ENCODE results near the gene DRC3. TPM values are rescaled to one million over a fixed set of nuclear protein-coding genes. Genes with fewer than 3 reads are reported as not detected.

Gene DRC3
- total and polyA plus RNA-seq, 4 donors = 0.61 to 1.5 (median 1.1) TPM

DNA sequence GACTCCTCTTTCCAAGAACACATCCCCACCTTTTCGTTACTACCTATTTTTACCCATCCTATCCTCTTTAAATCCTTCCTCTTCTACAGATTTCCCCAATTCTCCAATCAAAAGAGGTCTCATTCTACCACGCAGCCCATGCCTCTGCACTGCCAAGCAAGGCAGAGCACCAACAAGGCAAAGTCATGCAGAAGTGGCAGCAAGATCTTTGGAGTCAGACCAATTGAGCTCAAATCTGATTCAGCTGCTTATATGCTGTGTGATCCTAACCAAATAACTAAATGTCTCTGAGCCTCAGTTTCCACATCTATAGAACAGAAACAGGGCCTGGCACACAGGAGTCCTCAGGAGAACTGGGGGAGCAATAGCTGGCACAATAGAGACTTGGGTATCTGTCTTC lies 41.5 kb upstream of the DRC3 start:
- no peak overlapping the region for H3K27ac ChIP-seq (ENCODE audit: low read depth in 1 of 2, low read length in 2 of 2)
- H3K36me3 ChIP-seq (ENCODE audit: control insufficient read depth in 4 of 4, insufficient read depth in 3 of 4, low read depth in 1 of 4, low read length in 3 of 4) = no peaks in the 10 kb centered on the region
- no peak for TF ChIP-seq JUND (IDR thresholded peaks at IDR 0.05)
- TF ChIP-seq, protein P1, sequence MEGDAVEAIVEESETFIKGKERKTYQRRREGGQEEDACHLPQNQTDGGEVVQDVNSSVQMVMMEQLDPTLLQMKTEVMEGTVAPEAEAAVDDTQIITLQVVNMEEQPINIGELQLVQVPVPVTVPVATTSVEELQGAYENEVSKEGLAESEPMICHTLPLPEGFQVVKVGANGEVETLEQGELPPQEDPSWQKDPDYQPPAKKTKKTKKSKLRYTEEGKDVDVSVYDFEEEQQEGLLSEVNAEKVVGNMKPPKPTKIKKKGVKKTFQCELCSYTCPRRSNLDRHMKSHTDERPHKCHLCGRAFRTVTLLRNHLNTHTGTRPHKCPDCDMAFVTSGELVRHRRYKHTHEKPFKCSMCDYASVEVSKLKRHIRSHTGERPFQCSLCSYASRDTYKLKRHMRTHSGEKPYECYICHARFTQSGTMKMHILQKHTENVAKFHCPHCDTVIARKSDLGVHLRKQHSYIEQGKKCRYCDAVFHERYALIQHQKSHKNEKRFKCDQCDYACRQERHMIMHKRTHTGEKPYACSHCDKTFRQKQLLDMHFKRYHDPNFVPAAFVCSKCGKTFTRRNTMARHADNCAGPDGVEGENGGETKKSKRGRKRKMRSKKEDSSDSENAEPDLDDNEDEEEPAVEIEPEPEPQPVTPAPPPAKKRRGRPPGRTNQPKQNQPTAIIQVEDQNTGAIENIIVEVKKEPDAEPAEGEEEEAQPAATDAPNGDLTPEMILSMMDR (IDR thresholded peaks at IDR 0.05; ENCODE audit: low read depth, low read length, missing input control) = no peak
- no peak for TF ChIP-seq ZBTB33 (IDR thresholded peaks at IDR 0.05)
- no peak for TF ChIP-seq HNF4A (conservative IDR thresholded peaks at IDR 0.05)
- TF ChIP-seq ATF3 (IDR thresholded peaks at IDR 0.05) = no peak
- no peak for TF ChIP-seq EGR1 (IDR thresholded peaks at IDR 0.05; ENCODE audit: low read depth in 2 of 2)
- TF ChIP-seq SP1 (IDR thresholded peaks at IDR 0.05) = no peak
- no peak for TF ChIP-seq FOXA2 (IDR thresholded peaks at IDR 0.05)
- TF ChIP-seq RXRA (IDR thresholded peaks at IDR 0.05) = no peak
- no peak for TF ChIP-seq HNF4G (IDR thresholded peaks at IDR 0.05)
- no peak for TF ChIP-seq TAF1 (conservative IDR thresholded peaks at IDR 0.05)
- TF ChIP-seq NR2F2 (IDR thresholded peaks at IDR 0.05) = no peak
- no peak for TF ChIP-seq GABPA (IDR thresholded peaks at IDR 0.05 in 1 of 2, conservative IDR thresholded peaks at IDR 0.05 in 1 of 2)
- no peak for TF ChIP-seq RAD21 (IDR thresholded peaks at IDR 0.05)
- TF ChIP-seq, protein P2, sequence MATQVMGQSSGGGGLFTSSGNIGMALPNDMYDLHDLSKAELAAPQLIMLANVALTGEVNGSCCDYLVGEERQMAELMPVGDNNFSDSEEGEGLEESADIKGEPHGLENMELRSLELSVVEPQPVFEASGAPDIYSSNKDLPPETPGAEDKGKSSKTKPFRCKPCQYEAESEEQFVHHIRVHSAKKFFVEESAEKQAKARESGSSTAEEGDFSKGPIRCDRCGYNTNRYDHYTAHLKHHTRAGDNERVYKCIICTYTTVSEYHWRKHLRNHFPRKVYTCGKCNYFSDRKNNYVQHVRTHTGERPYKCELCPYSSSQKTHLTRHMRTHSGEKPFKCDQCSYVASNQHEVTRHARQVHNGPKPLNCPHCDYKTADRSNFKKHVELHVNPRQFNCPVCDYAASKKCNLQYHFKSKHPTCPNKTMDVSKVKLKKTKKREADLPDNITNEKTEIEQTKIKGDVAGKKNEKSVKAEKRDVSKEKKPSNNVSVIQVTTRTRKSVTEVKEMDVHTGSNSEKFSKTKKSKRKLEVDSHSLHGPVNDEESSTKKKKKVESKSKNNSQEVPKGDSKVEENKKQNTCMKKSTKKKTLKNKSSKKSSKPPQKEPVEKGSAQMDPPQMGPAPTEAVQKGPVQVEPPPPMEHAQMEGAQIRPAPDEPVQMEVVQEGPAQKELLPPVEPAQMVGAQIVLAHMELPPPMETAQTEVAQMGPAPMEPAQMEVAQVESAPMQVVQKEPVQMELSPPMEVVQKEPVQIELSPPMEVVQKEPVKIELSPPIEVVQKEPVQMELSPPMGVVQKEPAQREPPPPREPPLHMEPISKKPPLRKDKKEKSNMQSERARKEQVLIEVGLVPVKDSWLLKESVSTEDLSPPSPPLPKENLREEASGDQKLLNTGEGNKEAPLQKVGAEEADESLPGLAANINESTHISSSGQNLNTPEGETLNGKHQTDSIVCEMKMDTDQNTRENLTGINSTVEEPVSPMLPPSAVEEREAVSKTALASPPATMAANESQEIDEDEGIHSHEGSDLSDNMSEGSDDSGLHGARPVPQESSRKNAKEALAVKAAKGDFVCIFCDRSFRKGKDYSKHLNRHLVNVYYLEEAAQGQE (IDR thresholded peaks at IDR 0.05) = no peak
- TF ChIP-seq, protein P3, sequence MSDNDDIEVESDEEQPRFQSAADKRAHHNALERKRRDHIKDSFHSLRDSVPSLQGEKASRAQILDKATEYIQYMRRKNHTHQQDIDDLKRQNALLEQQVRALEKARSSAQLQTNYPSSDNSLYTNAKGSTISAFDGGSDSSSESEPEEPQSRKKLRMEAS (IDR thresholded peaks at IDR 0.05) = no peak
- H3K27me3 ChIP-seq (ENCODE audit: control insufficient read depth in 4 of 4, insufficient read depth in 4 of 4, low read length in 3 of 4) = no peaks in the 10 kb centered on the region
- peaks cover 6 to 28% (median 11%) of the 10 kb centered on the region in 4 donors for H3K4me1 ChIP-seq (ENCODE audit: control insufficient read depth in 4 of 4, insufficient read depth in 4 of 4, low read length in 3 of 4)
- no peak for DNase-seq (ENCODE audit: low spot score)
- no peak overlapping the region for H3K4me3 ChIP-seq (ENCODE audit: low read depth in 1 of 3, low read length in 3 of 3)
- no peak overlapping the region for H3K9ac ChIP-seq (ENCODE audit: low read depth in 1 of 2, low read length in 2 of 2)
- H3K9me3 ChIP-seq (ENCODE audit: control insufficient read depth in 4 of 4, low read length in 3 of 4) = no peaks in the 10 kb centered on the region
- 91% methylated on average over 2 of the region's 2 CpGs for WGBS

GRCh38 chr17:17933775-17934174 lies 38.9 kb upstream of the DRC3 start:
- Histone ChIP-seq H3K9ac (ENCODE audit: low read depth in 1 of 2, low read length in 2 of 2) (no peak overlapping the region), H3K36me3 (ENCODE audit: control insufficient read depth in 4 of 4, insufficient read depth in 3 of 4, low read depth in 1 of 4, low read length in 3 of 4) (no peaks in the 10 kb centered on the region), H3K9me3 (ENCODE audit: control insufficient read depth in 4 of 4, low read length in 3 of 4) (no peaks in the 10 kb centered on the region), H3K4me3 (ENCODE audit: low read depth in 1 of 3, low read length in 3 of 3) (no peak overlapping the region), H3K27me3 (ENCODE audit: control insufficient read depth in 4 of 4, insufficient read depth in 4 of 4, low read length in 3 of 4) (no peaks in the 10 kb centered on the region), H3K27ac (ENCODE audit: low read depth in 1 of 2, low read length in 2 of 2) (no peak overlapping the region), H3K4me1 (ENCODE audit: control insufficient read depth in 4 of 4, insufficient read depth in 4 of 4, low read length in 3 of 4) (peaks cover 0 to 9% (median 1%) of the 10 kb centered on the region in 4 donors)
- DNase-seq (ENCODE audit: low spot score) = no peak
- TF ChIP-seq EGR1 (IDR thresholded peaks at IDR 0.05; ENCODE audit: low read depth in 2 of 2) (no peak), RXRA (IDR thresholded peaks at IDR 0.05) (no peak), ZBTB33 (IDR thresholded peaks at IDR 0.05) (no peak), TAF1 (conservative IDR thresholded peaks at IDR 0.05) (no peak), HNF4A (conservative IDR thresholded peaks at IDR 0.05) (no peak), JUND (IDR thresholded peaks at IDR 0.05) (no peak), RAD21 (IDR thresholded peaks at IDR 0.05) (no peak), YY1 (IDR thresholded peaks at IDR 0.05) (no peak), SP1 (IDR thresholded peaks at IDR 0.05) (no peak)
- TF ChIP-seq, protein P3 (IDR thresholded peaks at IDR 0.05) = no peak
- TF ChIP-seq, protein P2 (IDR thresholded peaks at IDR 0.05) = no peak
